ENCODE measurements around the gene ZDHHC17. TPM values are rescaled to one million over a fixed set of nuclear protein-coding genes. Genes with fewer than 3 reads are reported as not detected.

Gene ZDHHC17
- total RNA-seq, 1 donor from 2014 or later: 39.6 TPM

- no peaks in the 10 kb centered on the region for H3K27me3 Mint-ChIP-seq (ENCODE audit: low read depth)
- peaks cover 10% of the 10 kb centered on the region for H3K9me3 Mint-ChIP-seq (ENCODE audit: low read depth)
- peaks cover 71% of the 10 kb centered on the region for H3K4me1 Mint-ChIP-seq (ENCODE audit: low read depth)
- TF ChIP-seq, protein P1, sequence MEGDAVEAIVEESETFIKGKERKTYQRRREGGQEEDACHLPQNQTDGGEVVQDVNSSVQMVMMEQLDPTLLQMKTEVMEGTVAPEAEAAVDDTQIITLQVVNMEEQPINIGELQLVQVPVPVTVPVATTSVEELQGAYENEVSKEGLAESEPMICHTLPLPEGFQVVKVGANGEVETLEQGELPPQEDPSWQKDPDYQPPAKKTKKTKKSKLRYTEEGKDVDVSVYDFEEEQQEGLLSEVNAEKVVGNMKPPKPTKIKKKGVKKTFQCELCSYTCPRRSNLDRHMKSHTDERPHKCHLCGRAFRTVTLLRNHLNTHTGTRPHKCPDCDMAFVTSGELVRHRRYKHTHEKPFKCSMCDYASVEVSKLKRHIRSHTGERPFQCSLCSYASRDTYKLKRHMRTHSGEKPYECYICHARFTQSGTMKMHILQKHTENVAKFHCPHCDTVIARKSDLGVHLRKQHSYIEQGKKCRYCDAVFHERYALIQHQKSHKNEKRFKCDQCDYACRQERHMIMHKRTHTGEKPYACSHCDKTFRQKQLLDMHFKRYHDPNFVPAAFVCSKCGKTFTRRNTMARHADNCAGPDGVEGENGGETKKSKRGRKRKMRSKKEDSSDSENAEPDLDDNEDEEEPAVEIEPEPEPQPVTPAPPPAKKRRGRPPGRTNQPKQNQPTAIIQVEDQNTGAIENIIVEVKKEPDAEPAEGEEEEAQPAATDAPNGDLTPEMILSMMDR (IDR thresholded peaks at IDR 0.05): peak; percentile 33
- H3K27ac Mint-ChIP-seq (ENCODE audit: unreplicated experiment): peak overlapping the region; percentile 96
- DNase-seq (ENCODE audit: low spot score): no peak
- H3K36me3 Mint-ChIP-seq (ENCODE audit: low read depth): no peaks in the 10 kb centered on the region
- peak overlapping the region; percentile 70 for H3K4me3 Mint-ChIP-seq (ENCODE audit: unreplicated experiment)
Observed at GRCh38 chr12:76879710-76880518, 116.0 kb downstream of the ZDHHC17 start.

DNA sequence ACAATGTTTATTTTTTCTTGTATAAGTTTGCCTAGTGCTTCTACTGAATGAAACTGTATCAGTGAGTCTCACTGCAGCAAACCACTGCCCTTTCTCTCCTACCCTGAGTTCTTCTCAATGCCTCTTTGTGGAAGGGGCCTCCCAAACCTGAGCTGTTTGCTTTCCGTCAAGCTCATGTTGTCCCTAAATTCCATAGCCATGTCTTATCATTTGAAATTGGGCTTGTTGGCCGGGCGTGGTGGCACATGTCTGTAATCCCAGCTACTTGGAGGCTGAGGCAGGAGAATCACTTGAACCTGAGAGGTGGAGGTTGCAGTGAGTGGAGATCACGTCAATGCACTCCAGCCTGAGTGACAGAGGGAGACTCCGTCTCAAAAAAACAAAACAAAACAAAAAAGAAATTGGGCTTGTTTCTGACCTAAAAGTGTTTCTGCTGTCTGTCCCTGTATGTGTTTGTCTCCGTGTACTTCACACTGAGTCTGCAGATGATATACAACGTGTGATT lies 116.7 kb downstream of the ZDHHC17 start:
- Mint-ChIP-seq H3K36me3 (ENCODE audit: low read depth) (no peaks in the 10 kb centered on the region), H3K27ac (ENCODE audit: unreplicated experiment) (peak overlapping the region; percentile 96), H3K27me3 (ENCODE audit: low read depth) (no peaks in the 10 kb centered on the region), H3K4me3 (ENCODE audit: unreplicated experiment) (peak overlapping the region; percentile 13), H3K4me1 (ENCODE audit: low read depth) (peaks cover 67% of the 10 kb centered on the region), H3K9me3 (ENCODE audit: low read depth) (peaks cover 10% of the 10 kb centered on the region)
- DNase-seq (ENCODE audit: low spot score): no peak
- TF ChIP-seq, protein P1 (IDR thresholded peaks at IDR 0.05): no peak

DNA sequence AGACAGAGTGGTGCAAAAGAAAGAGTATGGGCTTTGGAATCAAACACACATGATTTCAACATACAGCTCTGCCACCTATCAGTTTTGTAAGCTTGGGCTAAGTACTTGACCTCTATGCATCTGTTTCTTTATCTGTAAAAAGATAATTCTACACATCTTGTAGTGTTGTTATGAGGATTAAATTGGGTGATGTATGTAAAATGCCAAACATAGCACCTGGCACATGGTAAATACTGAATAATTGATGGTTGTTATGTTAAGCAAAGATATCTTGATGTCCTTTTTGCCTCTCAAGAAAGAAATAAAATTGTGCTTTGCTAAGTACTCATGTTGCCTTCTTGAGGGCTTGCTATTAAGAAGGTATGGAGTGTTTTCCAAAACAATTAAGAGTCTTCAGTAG lies 117.2 kb downstream of the ZDHHC17 start:
- Mint-ChIP-seq H3K36me3 (ENCODE audit: low read depth) (no peaks in the 10 kb centered on the region), H3K4me3 (ENCODE audit: unreplicated experiment) (no peak overlapping the region), H3K27me3 (ENCODE audit: low read depth) (no peaks in the 10 kb centered on the region), H3K27ac (ENCODE audit: unreplicated experiment) (peak overlapping the region; percentile 20), H3K9me3 (ENCODE audit: low read depth) (peaks cover 10% of the 10 kb centered on the region), H3K4me1 (ENCODE audit: low read depth) (peaks cover 62% of the 10 kb centered on the region)
- no peak for DNase-seq (ENCODE audit: low spot score)
- TF ChIP-seq, protein P1 (IDR thresholded peaks at IDR 0.05): no peak

GRCh38 chr12:76882367-76882766 lies 118.5 kb downstream of the ZDHHC17 start:
- Mint-ChIP-seq H3K4me1 (ENCODE audit: low read depth) (peaks cover 50% of the 10 kb centered on the region), H3K27ac (ENCODE audit: unreplicated experiment) (peak overlapping the region; percentile 9), H3K36me3 (ENCODE audit: low read depth) (no peaks in the 10 kb centered on the region), H3K9me3 (ENCODE audit: low read depth) (peaks cover 10% of the 10 kb centered on the region), H3K4me3 (ENCODE audit: unreplicated experiment) (no peak overlapping the region), H3K27me3 (ENCODE audit: low read depth) (no peaks in the 10 kb centered on the region)
- no peak for DNase-seq (ENCODE audit: low spot score)
- TF ChIP-seq, protein P1 (IDR thresholded peaks at IDR 0.05): no peak

DNA sequence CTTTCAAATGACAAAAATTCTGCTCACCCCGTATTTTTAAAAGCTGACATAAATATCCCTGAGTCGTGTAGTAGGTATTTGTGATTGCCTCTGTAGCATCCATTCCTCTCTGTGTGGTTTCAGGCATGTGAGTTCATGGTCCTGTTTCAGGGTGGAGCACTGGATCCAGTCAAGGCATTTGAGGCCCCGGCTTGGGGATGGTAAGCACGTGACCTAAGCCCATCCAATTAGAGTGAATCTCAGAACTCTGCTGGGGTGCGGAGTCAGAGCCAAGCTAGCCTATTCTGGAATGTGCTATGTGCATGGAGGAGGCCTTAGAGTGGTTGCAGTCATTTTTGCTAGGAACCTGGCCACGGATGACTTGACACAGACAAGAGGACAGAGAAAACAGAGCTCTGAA lies 119.2 kb downstream of the ZDHHC17 start:
- Mint-ChIP-seq H3K4me1 (ENCODE audit: low read depth) (peaks cover 46% of the 10 kb centered on the region), H3K27ac (ENCODE audit: unreplicated experiment) (no peak overlapping the region), H3K27me3 (ENCODE audit: low read depth) (no peaks in the 10 kb centered on the region), H3K9me3 (ENCODE audit: low read depth) (peaks cover 10% of the 10 kb centered on the region), H3K4me3 (ENCODE audit: unreplicated experiment) (no peak overlapping the region), H3K36me3 (ENCODE audit: low read depth) (no peaks in the 10 kb centered on the region)
- TF ChIP-seq, protein P1 (IDR thresholded peaks at IDR 0.05): no peak
- DNase-seq (ENCODE audit: low spot score): no peak

Data from chondrocyte (in vitro differentiated cells).